ENCODE data around the gene SLX9. TPM values are rescaled to one million over a fixed set of nuclear protein-coding genes. Genes with fewer than 3 reads are reported as not detected.
"Not testable (repeated sequence)": the region's sequence is repeated elsewhere in the genome, so short reads cannot be mapped to it uniquely, and the experiment has no call there.

SLX9 gene
- total RNA-seq, 4 donors from 2014 or later: 20.8 to 59.3 (median 27.6) TPM

DNA sequence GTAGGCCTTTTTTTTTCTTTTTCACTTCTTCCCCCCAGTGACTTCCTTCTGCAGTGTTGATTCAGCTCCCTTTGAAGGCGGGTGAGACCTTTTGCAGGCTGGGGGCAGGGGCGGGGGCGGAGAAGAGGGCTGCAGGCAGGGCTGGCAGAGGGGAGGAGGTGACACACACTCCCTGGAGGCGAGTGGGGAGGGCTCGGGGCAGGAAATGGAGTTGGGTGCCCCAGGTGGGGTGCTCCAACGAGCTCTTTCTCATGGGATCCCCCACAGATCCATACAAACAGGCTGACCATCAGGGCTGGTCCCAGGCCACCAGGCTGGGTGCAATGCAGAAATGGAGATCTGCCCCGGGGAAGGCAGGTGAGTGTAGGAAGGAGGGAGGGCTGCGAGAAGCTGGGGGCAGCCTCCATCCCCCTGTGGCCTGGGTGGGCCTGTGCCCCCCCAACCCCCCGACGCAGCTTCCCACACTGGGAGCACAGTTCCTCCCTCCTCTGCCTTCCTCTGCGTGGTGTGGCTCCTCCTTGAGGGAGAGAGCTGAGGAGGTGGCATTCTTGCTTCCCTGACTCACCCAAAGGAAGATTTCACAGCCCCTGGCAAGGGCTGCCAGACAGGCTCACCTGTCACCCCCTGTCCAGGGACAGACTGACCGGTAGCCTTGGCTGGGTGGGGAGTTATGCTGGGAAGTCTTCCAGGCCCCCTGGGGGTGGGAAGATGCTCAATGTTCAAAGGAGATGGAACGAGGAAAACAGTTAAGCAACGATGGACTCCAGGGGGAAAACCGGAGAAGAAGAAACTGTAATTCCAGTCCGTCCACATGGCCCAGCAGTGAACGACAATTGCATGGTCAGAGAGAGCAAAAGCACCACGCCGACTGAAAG lies 12.0 kb upstream of the SLX9 start:
- Histone ChIP-seq H3K27me3 (peaks cover 2 to 73% (median 23%) of the 10 kb centered on the region in 4 donors), H3K36me3 (no peaks in the 10 kb centered on the region), H3K4me1 (peaks cover 21 to 69% (median 44%) of the 10 kb centered on the region in 4 donors), H3K4me3 (peak overlapping the region in 1 of 4 donors; percentile 27), H3K27ac (replicated peaks in 1 of 4) (no peak overlapping the region), H3K9me3 (no peaks in the 10 kb centered on the region)
- no peak for DNase-seq (ENCODE audit: extremely low spot score)
- intact Hi-C loops (cut with DNase I): no loop called here
- TF ChIP-seq POLR2AphosphoS5 (IDR thresholded peaks at IDR 0.05): no peak
- TF ChIP-seq EP300 (IDR thresholded peaks at IDR 0.05): no peak
- no peak for TF ChIP-seq POLR2A (IDR thresholded peaks at IDR 0.05; ENCODE audit: low read depth)
- TF ChIP-seq, protein P1, sequence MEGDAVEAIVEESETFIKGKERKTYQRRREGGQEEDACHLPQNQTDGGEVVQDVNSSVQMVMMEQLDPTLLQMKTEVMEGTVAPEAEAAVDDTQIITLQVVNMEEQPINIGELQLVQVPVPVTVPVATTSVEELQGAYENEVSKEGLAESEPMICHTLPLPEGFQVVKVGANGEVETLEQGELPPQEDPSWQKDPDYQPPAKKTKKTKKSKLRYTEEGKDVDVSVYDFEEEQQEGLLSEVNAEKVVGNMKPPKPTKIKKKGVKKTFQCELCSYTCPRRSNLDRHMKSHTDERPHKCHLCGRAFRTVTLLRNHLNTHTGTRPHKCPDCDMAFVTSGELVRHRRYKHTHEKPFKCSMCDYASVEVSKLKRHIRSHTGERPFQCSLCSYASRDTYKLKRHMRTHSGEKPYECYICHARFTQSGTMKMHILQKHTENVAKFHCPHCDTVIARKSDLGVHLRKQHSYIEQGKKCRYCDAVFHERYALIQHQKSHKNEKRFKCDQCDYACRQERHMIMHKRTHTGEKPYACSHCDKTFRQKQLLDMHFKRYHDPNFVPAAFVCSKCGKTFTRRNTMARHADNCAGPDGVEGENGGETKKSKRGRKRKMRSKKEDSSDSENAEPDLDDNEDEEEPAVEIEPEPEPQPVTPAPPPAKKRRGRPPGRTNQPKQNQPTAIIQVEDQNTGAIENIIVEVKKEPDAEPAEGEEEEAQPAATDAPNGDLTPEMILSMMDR (IDR thresholded peaks at IDR 0.05): no peak
- 23% methylated on average over 18 of the region's 19 CpGs for WGBS

DNA sequence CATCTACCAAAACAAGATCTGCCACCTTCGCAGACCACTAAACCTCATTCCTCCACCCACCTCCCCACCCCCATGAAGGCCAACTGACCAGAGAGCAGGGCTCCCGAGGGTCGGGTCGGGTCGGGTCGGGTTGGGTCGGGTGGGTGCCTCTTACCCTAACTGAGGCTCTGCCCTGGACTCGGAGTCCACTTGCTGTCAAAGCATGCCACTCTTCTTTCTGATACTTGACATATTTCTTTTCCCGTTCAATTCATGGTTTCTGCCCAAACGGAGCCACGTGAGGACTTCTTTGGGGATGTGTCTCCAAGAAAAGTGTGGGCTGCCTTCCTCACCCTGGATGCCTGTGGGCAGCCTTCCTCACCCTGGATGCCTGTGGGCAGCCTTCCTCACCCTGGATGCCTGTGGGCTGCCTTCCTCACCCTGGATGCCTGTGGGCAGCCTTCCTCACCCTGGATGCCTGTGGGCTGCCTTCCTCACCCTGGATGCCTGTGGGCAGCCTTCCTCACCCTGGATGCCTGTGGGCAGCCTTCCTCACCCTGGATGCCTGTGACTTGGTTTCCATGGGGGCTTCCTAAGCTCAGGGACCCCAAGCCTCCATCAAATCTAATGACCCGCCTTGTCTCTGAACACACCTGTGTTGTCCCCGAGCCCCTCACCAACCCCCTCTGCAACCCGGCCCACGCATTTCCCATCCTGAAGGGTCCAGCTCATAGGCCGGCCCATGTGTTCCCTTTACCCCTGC lies 11.2 kb upstream of the SLX9 start:
- peaks cover 24 to 76% (median 50%) of the 10 kb centered on the region in 4 donors for H3K4me1 ChIP-seq
- 84% methylated on average over 14 of the region's 16 CpGs for WGBS

DNA sequence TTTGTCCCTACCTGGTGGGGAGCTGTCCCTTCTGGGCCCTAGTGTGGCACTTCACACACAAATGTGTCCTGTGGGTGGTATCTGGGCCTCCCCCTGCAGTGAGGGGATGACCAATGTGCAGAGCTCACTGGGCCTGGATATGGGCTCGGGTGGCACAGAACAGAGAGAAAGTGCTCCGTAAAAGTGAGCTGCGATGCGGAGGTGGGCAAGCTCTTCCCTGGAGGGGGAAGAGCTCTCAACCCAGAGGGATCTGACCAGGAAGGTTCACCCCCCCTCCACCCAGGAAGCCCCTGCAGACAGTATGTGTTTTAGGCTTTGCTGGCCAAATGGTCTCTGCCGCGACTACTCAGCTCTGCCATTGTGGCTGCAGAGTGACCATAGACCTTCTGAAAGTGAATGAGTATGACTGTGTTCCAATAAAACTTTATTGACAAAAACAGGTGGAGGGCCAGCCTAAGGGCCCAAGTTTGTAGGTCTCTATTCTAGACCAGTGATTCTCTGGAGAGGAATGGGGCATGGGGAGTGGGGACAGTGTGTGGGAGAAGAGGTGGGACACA lies 10.5 kb upstream of the SLX9 start:
- Histone ChIP-seq H3K4me3 (no peak overlapping the region), H3K9me3 (no peaks in the 10 kb centered on the region), H3K27me3 (peaks cover 4 to 82% (median 25%) of the 10 kb centered on the region in 4 donors), H3K36me3 (no peaks in the 10 kb centered on the region), H3K27ac (replicated peaks in 1 of 4) (no peak overlapping the region), H3K4me1 (peaks cover 24 to 71% (median 50%) of the 10 kb centered on the region in 4 donors)
- DNase-seq (ENCODE audit: extremely low spot score): no peak
- WGBS: 88% methylated on average over 6 of the region's 6 CpGs
- TF ChIP-seq POLR2AphosphoS5 (IDR thresholded peaks at IDR 0.05) (no peak), EP300 (IDR thresholded peaks at IDR 0.05) (no peak), POLR2A (IDR thresholded peaks at IDR 0.05; ENCODE audit: low read depth) (no peak)
- TF ChIP-seq, protein P1 (IDR thresholded peaks at IDR 0.05): no peak
- intact Hi-C loops (cut with DNase I): no loop called here

More for the DNA sequence above, 11.2 kb upstream of the SLX9 start:
- H3K4me3 ChIP-seq; DNase-seq (ENCODE audit: extremely low spot score); intact Hi-C loops (cut with DNase I); H3K27ac ChIP-seq (replicated peaks in 1 of 4); H3K36me3 ChIP-seq; H3K9me3 ChIP-seq: not testable (repeated sequence)
- H3K27me3 ChIP-seq: peaks cover 4 to 75% (median 25%) of the 10 kb centered on the region in 4 donors

DNA sequence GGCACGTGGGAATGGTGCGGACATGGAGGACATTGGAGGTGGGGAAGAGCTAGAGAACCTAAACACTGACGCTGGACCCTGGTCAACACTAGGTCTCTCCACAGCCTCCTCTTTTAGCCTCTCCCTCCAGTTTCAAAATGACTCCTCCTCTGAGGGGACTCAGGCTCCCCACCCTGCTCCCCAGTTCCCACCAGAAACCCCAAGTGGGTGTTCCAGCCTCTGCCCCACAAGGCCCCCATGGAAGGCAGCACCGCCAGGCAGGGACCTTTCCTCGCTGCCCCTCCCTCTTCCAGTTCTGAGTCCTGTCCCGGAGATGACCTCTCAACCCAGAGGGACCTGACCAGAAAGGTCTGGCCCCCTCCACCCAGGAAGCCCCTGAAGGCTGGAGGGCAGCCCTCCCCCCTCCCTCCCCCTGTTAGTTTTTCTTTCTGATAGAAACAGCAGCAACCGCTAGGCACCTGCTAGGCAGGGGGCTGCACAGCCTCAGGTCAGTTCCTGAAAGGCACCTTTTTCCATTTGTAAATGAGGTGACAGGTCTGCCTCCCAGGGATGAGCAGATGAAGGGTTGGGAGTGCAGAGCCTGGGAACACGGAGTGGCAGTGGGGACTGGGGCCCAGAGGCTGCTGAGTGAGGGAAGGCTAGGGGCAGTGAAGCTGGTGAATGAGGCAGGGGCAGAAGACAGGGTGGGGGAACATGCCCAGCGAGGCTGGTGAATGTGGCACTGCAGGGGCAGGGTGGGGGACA lies 9.9 kb upstream of the SLX9 start:
- WGBS: 80% methylated on average over 9 of the region's 9 CpGs
- intact Hi-C loops (cut with DNase I): loop anchor here (5.0 kb wide), 3 partner anchors 38 to 128 kb away; partner anchors contain the start of genes SUMO3 and UBE2G2

More for the DNA sequence above, 9.9 kb upstream of the SLX9 start:
- no peak for DNase-seq (ENCODE audit: extremely low spot score)
- Histone ChIP-seq H3K27ac (replicated peaks in 1 of 4) (no peak overlapping the region), H3K4me1 (peaks cover 24 to 64% (median 47%) of the 10 kb centered on the region in 4 donors), H3K27me3 (peaks cover 4 to 87% (median 25%) of the 10 kb centered on the region in 4 donors), H3K36me3 (no peaks in the 10 kb centered on the region), H3K9me3 (no peaks in the 10 kb centered on the region), H3K4me3 (no peak overlapping the region)
- TF ChIP-seq, protein P1 (IDR thresholded peaks at IDR 0.05): no peak
- no peak for TF ChIP-seq EP300 (IDR thresholded peaks at IDR 0.05)
- no peak for TF ChIP-seq POLR2A (IDR thresholded peaks at IDR 0.05; ENCODE audit: low read depth)
- no peak for TF ChIP-seq POLR2AphosphoS5 (IDR thresholded peaks at IDR 0.05)

Data from esophagus muscularis mucosa (tissue), 4 donors.